Lung microvascular endothelial cell (primary cell): ENCODE results near the gene CLEC9A. TPM values are rescaled to one million over a fixed set of nuclear protein-coding genes. Genes with fewer than 3 reads are reported as not detected.

Source experiments
- DNase-seq, 2 donors: peaks; one replicate each; pipeline versions ENCODE4 v3.0.0 to v3.0.0-alpha.2; 2010; ENCODE audit warnings: low read depth in 2 of 2
- total RNA-seq: library from RNA; depleted of rRNA; stranded (reverse); fragments of >200 nt; gene quantifications from 2 replicates; pipeline ENCODE4 v1.2.1, GENCODE V29; 2014

CLEC9A gene
- total RNA-seq, 1 donor from 2014 or later = not detected

- DNase-seq = no peak
Measured at GRCh38 chr12:10110256-10110844, 79.9 kb downstream of the CLEC9A start.

DNA sequence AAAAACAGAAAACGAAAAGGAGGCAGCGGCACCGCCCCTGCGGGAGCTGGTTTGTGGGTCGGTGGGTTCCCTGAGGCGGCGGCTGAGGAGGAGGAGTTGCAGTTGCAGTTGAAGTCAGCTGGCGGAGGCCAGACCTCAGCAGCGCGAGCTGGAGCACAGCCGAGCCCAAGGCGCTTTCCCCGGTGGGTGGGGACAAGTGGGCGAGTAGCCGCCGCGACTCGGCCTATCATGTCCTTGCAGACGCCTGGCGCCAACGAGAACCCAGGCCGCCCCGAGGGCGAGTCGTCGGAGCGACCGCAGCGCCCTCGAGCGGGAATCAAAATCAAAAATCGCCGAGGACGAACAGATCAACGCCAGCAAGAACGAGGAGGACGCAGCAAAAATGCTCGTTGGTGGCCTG, 81.0 kb downstream of the CLEC9A start:
- DNase-seq = no peak

- DNase-seq = no peak
Measured at GRCh38 chr12:10113075-10113474, 82.6 kb downstream of the CLEC9A start.

GRCh38 chr12:10113920-10114319, 83.4 kb downstream of the CLEC9A start:
- DNase-seq = no peak

GRCh38 chr12:10115311-10115710, 84.8 kb downstream of the CLEC9A start:
- no peak for DNase-seq

Other genes starting within 250 kb of the CLEC9A start
- 0.20 TPM in 1 of 2 replicates, not detected in the other for gene KLRF1, start 203.2 kb upstream of the CLEC9A start, total RNA-seq
- gene CLEC2B, start 161.3 kb upstream of the CLEC9A start, total RNA-seq = 26.4 and 29.2 TPM in 2 replicates
- not detected in 2 replicates for gene KLRF2, start 149.2 kb upstream of the CLEC9A start, total RNA-seq
- gene CLEC2A, start 98.3 kb upstream of the CLEC9A start, total RNA-seq = not detected in 2 replicates
- not detected in 2 replicates for gene CLEC12A, start 59.3 kb upstream of the CLEC9A start, total RNA-seq
- not detected in 2 replicates for gene CLEC1B, start 31.6 kb upstream of the CLEC9A start, total RNA-seq
- gene CLEC12B, start 20.1 kb upstream of the CLEC9A start, total RNA-seq = under 0.01 TPM in 1 of 2 replicates, not detected in the other
- gene CLEC1A, start 68.3 kb downstream of the CLEC9A start, total RNA-seq = 12.5 and 14.4 TPM in 2 replicates
- gene CLEC7A, start 99.5 kb downstream of the CLEC9A start, total RNA-seq = 0.20 and 0.22 TPM in 2 replicates
- not detected in 2 replicates for gene OLR1, start 141.4 kb downstream of the CLEC9A start, total RNA-seq
- gene TMEM52B, start 148.3 kb downstream of the CLEC9A start, total RNA-seq = not detected in 2 replicates
- 72.4 and 159 TPM in 2 replicates for gene GABARAPL1, start 182.2 kb downstream of the CLEC9A start, total RNA-seq